CD4-positive, alpha-beta T cell treated with Interleukin-6 at 100 ng/mL for 8 hours (primary cell): ENCODE data around the gene VDR.
"Not testable (repeated sequence)": the region's sequence is repeated elsewhere in the genome, so short reads cannot be mapped to it uniquely, and the experiment has no call there.

Experiments
- DNase-seq: peaks from one replicate; pipeline ENCODE4 v3.0.0-alpha.2; 2020; ENCODE audit warnings: mixed read lengths, low spot score

VDR gene

GRCh38 chr12:47812797-47813510 is 91.8 kb downstream of the VDR start:
- peak; percentile 95 for DNase-seq

DNA sequence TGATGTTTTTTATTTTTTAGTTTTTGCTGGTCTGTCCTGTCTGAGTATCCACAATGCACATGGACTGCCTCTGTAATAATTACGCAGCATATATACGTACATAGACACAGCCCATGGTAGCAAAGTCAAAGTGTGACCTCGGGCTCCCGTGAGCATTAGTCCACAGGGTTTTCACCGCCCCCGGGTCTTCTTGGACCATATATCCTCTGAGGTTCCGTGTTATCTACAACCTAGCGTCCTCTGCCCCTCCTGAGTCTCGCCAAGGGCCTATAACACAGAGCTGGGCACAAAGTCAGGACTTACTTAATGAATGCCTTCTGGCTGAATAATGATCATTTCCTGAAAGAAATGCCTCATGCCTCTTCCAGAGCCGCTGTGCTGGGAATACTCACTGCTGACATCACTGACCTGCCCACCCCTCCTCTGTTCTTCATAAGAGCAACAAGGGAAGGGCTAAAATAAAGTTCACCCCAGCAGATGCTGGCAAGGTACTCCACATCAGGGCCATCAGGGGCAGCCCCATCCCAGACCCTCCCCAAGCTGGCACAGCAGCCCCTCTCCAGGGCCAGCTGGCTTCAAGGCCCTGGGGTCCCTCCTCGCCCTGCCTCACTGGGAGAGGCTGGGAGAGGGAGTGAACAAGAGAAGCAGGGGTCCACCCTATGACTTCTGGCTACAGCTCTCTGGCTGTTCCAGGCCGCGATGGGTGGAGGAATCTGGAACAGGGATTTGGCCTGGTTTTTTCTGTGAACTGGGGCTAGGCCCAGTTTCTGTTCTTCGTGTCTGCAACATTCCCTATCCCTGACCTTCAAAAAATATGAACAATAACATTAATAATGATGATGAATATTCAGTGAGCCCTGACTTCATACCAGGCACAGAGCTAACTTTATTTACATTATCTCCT is 93.0 kb downstream of the VDR start:
- no peak for DNase-seq

GRCh38 chr12:47811072-47811396 is 93.8 kb downstream of the VDR start:
- no peak for DNase-seq

DNA sequence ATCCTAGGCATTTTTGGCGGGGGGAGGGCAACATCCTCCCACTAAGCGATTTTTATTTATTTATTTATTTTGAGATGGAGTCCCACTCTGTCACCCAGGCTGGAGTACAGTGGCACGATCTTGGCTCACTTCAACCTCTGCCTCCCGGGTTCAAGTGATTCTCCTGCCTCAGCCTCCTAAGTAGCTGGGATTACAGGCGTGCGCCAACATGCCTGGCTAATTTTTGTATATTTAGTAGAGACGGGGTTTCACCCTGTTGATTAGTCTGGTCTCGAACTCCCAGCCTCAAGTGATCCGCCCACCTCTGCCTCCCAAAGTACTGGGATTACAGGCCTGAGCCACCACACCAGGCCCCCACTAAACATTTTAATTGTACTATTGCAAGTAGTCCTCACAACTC is 95.3 kb downstream of the VDR start:
- not testable (repeated sequence) for DNase-seq

GRCh38 chr12:47808574-47809365 is 96.0 kb downstream of the VDR start:
- peak; percentile 35 for DNase-seq

GRCh38 chr12:47808050-47808449 is 96.7 kb downstream of the VDR start:
- DNase-seq = peak; percentile 83

- DNase-seq = no peak
These were observed 97.5 kb downstream of the VDR start for GRCh38 chr12:47807338-47807737.

GRCh38 chr12:47805417-47805816 is 99.4 kb downstream of the VDR start:
- no peak for DNase-seq

DNA sequence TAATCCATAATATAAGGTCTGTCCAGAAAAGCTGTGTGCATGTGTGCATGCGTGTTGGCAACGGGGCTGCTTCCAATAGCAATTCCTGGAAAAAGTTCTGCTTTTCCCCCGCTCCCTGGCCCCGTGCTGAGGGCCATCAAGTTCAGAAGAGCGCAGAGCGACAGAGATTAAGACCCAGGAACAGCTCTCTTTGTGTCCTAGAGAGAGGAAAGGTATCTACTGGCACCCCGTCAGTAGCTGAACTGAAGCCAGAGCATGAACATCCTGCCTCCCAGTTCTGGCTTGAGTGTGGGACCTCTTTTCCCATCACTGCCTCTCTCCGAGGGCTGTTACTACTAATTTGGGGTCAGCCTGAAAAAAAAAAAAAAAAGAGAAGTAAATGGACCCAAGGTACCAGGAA is 100.6 kb downstream of the VDR start:
- DNase-seq = no peak

GRCh38 chr12:47803191-47803875 is 101.5 kb downstream of the VDR start:
- DNase-seq = no peak

- no peak for DNase-seq
These were observed 102.5 kb downstream of the VDR start for GRCh38 chr12:47802312-47802711.

GRCh38 chr12:47801904-47802246 is 102.9 kb downstream of the VDR start:
- DNase-seq = no peak

- DNase-seq = no peak
These were observed 103.5 kb downstream of the VDR start for GRCh38 chr12:47801170-47801903.

- DNase-seq = no peak
These were observed 104.2 kb downstream of the VDR start for GRCh38 chr12:47800582-47800981.

GRCh38 chr12:47799357-47799955 is 105.3 kb downstream of the VDR start:
- DNase-seq = no peak

DNA sequence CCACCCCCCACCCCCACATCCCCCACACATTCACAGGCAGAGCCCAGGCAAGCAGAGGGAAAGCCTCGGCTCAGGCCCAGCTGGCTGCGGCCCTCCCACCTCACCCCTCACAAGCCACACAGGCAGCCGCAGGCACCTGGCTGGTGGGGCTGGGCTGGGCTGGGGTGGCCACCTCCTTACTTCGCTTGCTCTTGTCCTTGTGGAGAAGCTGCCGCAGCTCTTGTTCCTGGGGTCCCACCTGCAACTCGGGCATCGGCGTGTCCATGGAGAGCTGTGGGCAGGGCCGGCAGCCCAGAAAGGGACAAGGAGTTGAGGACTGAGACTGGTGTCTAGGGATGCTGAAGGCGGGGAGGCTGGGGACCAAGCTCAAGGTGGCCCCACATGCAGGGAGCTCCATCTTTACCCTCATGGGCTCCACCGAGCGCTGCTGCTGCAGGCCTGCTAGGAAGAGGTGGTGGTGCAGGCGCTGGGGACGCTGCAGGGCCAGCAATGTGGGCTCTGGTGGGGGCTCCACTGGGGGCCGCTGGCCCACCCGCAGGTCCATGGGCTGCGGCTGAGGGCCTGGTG is 106.3 kb downstream of the VDR start:
- no peak for DNase-seq

GRCh38 chr12:47797441-47797840 is 107.4 kb downstream of the VDR start:
- DNase-seq = no peak

DNA sequence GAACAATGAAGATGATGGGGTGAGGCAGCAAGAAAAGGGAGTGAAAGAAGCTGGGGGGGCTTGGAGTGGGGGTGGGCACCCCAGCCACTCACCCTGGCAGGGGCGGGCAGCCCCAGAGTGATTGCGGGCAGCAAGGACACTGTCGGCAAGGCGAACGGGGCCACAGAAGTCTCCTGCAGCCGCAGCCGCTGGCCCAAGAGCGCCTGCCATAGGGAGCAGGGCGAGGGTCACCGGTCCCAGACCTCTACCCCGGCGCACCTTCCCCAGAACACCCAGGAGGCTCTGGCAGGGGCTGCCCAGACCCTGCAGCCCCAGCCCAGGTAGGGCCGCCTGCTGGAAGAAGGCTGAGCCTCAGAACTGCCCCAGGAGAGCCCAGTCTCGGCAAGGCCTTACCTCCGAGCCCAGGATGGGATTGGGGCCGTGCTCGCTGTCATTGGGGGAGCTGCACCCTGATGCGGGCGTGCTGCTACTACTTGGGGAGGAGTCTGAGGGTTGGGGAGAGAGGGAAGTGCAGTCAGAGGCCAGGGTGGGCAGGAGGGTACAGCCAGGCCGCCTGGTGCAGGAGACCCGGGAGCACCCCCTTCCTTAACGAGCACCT is 108.9 kb downstream of the VDR start:
- no peak for DNase-seq

DNA sequence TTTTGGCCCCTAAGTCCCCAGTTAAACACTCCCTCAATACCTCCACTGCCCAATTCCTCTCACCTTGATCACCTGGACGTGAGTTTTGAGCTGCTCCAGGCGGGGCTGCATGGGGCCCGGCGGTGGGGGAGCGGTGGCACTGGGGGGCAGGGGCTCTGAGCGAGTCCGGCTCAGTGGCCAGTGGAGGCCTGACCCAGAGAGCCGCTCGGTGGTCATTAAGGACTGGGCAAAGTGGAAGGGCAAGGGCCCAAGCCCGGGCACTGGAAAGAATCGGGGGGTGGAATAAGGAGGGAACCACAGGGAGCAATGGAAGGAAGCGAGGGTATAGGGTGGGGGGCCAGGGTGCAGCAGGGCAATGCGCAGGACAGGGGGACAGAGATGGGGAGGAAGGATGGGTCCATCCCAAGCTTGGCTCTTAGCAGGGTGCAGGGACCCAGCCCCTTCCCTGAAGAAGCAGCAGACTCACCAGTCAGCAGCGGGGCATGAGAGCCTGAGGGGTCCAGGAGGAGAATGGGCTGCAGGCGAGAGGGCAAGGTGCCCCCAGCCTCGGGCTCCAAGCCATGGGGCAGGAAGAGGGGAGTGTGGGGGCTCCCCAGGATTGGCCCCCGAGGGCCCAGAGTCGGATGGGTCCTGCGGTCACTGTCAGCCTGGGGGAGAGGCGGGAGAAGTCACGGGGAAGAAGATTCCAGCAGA is 109.5 kb downstream of the VDR start:
- DNase-seq = no peak

DNA sequence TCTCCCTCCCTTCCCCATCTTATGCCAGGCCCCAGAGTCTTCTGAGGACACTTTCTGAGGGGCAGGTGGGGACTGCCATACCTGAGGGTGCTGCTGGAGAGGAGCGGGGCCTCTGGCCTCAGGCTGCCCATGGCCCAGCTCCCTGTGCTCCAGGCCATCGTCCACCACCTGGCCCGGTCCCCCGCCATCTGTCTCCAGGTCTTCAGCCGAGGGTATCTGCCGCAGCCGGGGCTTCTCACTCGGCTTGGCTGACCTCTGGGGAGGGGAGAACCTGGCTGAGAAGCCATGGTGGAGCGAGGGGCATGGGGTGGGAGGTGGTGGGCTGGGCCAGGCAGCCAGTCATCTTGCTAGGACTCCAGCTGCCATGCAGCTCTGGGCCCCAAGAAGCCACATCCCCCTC is 110.1 kb downstream of the VDR start:
- no peak for DNase-seq
